ENCODE results near the gene PGAP6. TPM values are rescaled to one million over a fixed set of nuclear protein-coding genes. Genes with fewer than 3 reads are reported as not detected.

PGAP6 gene
- polyA plus RNA-seq, 1 of the 3 experiments (the other 2 are of a cell fraction), result 133 TPM

DNA sequence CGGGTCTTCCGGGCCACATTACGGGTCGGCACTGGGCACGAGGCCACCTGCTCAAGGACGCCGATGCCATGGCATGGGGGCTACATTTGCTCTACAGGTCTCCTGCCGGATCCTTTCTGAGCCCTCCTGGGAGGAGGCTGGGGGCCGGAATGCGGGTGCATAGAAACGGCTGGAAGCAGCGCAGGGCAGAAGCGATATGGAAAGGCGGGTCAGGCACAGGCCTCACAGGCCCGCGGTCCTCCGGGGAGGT lies 57.7 kb downstream of the PGAP6 start (continued):
- TF ChIP-seq, protein P1, sequence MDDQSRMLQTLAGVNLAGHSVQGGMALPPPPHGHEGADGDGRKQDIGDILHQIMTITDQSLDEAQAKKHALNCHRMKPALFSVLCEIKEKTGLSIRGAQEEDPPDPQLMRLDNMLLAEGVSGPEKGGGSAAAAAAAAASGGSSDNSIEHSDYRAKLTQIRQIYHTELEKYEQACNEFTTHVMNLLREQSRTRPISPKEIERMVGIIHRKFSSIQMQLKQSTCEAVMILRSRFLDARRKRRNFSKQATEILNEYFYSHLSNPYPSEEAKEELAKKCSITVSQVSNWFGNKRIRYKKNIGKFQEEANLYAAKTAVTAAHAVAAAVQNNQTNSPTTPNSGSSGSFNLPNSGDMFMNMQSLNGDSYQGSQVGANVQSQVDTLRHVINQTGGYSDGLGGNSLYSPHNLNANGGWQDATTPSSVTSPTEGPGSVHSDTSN (IDR thresholded peaks at IDR 0.05), result no peak
- TF ChIP-seq CHD2 (IDR thresholded peaks at IDR 0.05; ENCODE audit: low read length, partially characterized antibody) (no peak), YY1 (IDR thresholded peaks at IDR 0.05; ENCODE audit: low read depth) (no peak), TCF12 (IDR thresholded peaks at IDR 0.05) (no peak), MXI1 (IDR thresholded peaks at IDR 0.05; ENCODE audit: low read depth, low read length) (no peak)
- TF ChIP-seq, protein P2, sequence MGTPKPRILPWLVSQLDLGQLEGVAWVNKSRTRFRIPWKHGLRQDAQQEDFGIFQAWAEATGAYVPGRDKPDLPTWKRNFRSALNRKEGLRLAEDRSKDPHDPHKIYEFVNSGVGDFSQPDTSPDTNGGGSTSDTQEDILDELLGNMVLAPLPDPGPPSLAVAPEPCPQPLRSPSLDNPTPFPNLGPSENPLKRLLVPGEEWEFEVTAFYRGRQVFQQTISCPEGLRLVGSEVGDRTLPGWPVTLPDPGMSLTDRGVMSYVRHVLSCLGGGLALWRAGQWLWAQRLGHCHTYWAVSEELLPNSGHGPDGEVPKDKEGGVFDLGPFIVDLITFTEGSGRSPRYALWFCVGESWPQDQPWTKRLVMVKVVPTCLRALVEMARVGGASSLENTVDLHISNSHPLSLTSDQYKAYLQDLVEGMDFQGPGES (IDR thresholded peaks at IDR 0.05; ENCODE audit: low read depth, low read length), result no peak

DNA sequence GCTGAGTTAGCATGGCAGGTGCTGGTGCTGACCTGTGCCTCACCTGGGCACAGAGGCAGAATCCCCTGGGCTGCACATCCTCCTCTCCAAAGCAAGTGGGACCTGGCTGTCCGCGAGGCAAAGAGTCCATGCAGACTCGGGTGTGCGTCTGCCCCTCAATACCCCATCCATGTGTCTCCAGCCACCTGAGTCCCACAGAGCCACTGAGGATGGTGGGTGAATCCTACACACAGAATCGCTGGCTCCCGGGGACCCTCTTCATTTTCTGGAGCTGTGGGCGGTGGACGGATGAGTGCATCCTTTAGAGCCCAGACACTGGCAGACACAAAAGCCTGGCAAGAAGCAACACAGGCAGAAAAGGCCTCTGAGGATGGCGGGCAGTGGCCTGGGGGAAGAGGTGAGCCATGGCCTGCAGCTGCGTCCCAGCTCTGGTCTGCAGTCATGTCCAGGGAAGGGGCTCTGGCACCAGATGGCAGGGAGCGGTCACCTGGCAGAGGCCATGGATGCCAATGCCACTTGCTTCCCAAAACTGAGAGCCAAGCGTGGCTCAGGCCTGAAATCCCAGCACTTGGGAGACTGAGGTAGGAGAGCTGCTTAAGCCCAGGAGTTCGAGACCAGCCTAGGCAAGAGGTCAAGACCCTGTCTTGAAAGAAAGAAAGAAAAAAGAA lies 59.2 kb downstream of the PGAP6 start:
- H4K20me1 ChIP-seq (ENCODE audit: insufficient read depth), result peaks cover 89% of the 10 kb centered on the region
- no peak overlapping the region for H3K4me2 ChIP-seq
- ChIA-PET CTCF (interaction anchor here (0.6 to 1.6 kb wide), 2 partner anchors 9 to 39 kb away, joined by 3 to 5 read pairs; no protein-coding TSS in a partner anchor), POLR2A (no interaction called here)
- peaks cover 0 to 4% of the 10 kb centered on the region in 2 experiments for H3K36me3 ChIP-seq (replicated peaks in 1 of 2; ENCODE audit: control insufficient read depth in 1 of 2, insufficient read depth in 2 of 2, low read length in 1 of 2)
- no peaks in the 10 kb centered on the region for H3F3A ChIP-seq (replicated peaks; ENCODE audit: insufficient read depth)
- no peaks in the 10 kb centered on the region for H3K9me2 ChIP-seq
- H3K4me3 ChIP-seq (ENCODE audit: low read depth in 2 of 2, low read length in 1 of 2), result no peak overlapping the region
- H3K27me3 ChIP-seq (ENCODE audit: insufficient read depth), result no peaks in the 10 kb centered on the region
- 93% methylated on average over 9 of the region's 13 CpGs for WGBS (ENCODE audit: low lambda C conversion rate)
- H3K9ac ChIP-seq, result no peak overlapping the region
- H2AFZ ChIP-seq (ENCODE audit: low read depth), result no peak overlapping the region
- H3K4me1 ChIP-seq (ENCODE audit: control insufficient read depth in 1 of 2, insufficient read depth in 2 of 2, low read depth in 1 of 2, low read length in 1 of 2), result peaks cover 0 to 15% of the 10 kb centered on the region in 2 experiments; a peak in 1 of 4 replicates
- peaks cover 77% of the 10 kb centered on the region; the same call in 1 of the 2 replicates for H3K79me2 ChIP-seq (ENCODE audit: insufficient read depth)
- TF ChIP-seq NRF1 (IDR thresholded peaks at IDR 0.05; ENCODE audit: low read depth, low read length) (no peak), GABPA (IDR thresholded peaks at IDR 0.05; ENCODE audit: low read depth) (no peak), ELF1 (IDR thresholded peaks at IDR 0.05) (no peak), YY1 (IDR thresholded peaks at IDR 0.05; ENCODE audit: low read depth) (no peak), RAD21 (IDR thresholded peaks at IDR 0.05; ENCODE audit: low read length) (no peak), FOXM1 (IDR thresholded peaks at IDR 0.05; ENCODE audit: low read depth) (no peak), NFIC (IDR thresholded peaks at IDR 0.05; ENCODE audit: borderline replicate concordance) (no peak), SIN3A (IDR thresholded peaks at IDR 0.05; ENCODE audit: borderline replicate concordance, low read depth, low read length) (no peak), FOXJ3 (CRISPR knock-in tag; IDR thresholded peaks at IDR 0.05) (no peak), RFX5 (IDR thresholded peaks at IDR 0.05; ENCODE audit: low read length) (no peak)
- TF ChIP-seq, protein P1 (IDR thresholded peaks at IDR 0.05), result no peak
- TF ChIP-seq, protein P3, sequence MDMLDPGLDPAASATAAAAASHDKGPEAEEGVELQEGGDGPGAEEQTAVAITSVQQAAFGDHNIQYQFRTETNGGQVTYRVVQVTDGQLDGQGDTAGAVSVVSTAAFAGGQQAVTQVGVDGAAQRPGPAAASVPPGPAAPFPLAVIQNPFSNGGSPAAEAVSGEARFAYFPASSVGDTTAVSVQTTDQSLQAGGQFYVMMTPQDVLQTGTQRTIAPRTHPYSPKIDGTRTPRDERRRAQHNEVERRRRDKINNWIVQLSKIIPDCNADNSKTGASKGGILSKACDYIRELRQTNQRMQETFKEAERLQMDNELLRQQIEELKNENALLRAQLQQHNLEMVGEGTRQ (IDR thresholded peaks at IDR 0.05; ENCODE audit: borderline replicate concordance, low read depth, low read length), result no peak
- H3K27ac ChIP-seq (ENCODE audit: low read depth in 2 of 2, low read length in 1 of 2), result no peak overlapping the region; a peak in 1 of 4 replicates
- DNase-seq, result no peak
- H3K9me3 ChIP-seq, result no peaks in the 10 kb centered on the region

Data from SK-N-SH (cell line).